ENCODE results near the gene SYNE4. TPM values are rescaled to one million over a fixed set of nuclear protein-coding genes. Genes with fewer than 3 reads are reported as not detected.
A peak's percentile ranks its signal among the peaks of the same experiment; 100 is the strongest.
"Not testable (repeated sequence)": the region's sequence is repeated elsewhere in the genome, so short reads cannot be mapped to it uniquely, and the experiment has no call there.

SYNE4 gene
- total RNA-seq, 1 donor from 2014 or later = 0.30 TPM

DNA sequence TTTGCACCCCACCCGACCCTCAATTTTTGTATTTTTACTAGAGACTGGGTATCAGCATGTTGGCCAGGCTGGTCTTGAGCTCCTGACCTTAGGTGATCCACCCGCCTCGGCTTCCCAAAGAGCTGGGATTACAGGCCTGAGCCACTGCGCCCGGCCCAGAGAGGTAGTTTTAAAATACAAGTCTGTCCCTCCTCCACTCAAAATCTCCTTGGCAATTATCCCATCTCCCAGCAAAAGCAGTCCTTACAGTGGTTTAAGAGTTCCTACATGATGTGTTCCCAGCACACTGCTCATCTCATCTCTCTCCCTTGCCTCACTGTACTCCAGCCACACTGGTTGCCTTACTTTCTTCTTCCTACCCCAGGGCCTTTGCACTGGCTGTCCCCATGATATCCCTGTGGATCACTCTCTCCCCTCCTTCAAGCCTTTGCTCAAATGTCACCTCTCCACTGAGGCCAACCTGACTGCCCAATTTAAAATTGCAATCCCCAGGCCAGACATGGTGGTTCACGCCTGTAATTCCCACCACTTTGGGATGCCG, 48.1 kb downstream of the SYNE4 start:
- no peak for DNase-seq
- no peak for ATAC-seq
- intact Hi-C loops (cut with micrococcal nuclease) = no loop called here

DNA sequence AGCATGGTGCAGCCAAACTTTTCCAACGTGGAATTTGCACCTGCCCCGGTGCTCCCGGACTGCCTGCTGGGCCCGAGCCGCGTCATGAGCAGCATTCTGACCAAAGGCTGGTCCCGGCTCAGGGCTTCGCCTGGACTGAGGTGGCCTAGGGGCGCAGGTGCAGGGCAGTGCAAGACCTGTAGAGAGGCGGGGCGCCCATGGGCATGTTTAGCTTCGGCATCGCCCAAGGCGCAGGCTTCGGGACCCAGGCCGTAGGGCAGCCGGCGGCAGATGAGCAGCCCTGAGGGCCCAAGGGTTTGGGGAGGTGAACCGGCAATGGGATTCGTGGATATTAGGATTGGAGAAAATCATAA, 48.7 kb downstream of the SYNE4 start:
- ATAC-seq (no peak), DNase-seq (no peak)
- intact Hi-C loops (cut with micrococcal nuclease) = no loop called here

DNA sequence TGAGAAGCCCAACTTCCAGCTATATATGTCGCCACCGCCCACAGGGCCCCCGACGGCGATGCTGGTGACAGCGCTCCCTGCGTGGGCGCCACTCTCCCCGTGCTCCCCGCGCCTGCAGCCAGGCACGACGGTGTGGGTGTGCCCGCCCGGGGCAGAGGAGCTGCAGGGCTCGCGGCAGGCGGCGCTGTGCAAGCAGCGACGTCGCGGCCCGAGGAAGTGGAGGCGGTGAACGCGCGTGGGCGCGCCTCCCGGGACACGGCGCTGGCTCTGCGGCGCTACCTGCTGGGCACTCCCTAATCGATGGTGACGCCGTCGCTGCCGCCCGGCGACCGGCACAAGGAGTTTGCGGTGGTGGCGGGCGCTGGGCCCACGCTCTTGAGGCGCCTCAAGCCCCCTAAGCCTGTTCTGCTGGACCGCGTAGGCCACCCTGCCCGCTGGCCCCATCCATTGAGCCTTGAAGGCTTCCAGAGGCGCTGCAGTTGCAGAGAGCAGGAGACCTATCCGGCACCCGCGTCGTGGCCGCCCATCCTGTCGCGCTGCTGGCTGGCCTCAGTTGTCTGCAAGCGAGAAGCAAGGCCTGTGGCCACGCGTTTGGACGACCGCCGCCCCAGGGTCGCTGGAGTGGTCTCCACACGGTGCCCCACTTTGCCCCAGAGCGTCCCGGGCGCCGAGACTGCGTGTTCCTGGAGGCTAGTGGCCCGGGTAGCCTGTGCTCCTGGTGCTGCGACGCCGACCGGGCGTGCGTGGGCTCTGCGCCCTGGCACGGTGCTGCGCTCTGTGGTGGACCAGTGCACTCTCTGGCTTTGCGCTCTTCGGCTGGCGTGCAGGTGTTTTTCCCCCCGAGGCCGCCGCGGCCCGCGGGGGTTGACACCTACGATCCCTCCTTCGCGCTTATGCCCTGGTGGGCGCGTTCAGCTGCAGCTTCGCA, 49.3 kb downstream of the SYNE4 start:
- intact Hi-C loops (cut with micrococcal nuclease) = no loop called here
- ATAC-seq (peak; percentile 76), DNase-seq (peak; percentile 73)

DNA sequence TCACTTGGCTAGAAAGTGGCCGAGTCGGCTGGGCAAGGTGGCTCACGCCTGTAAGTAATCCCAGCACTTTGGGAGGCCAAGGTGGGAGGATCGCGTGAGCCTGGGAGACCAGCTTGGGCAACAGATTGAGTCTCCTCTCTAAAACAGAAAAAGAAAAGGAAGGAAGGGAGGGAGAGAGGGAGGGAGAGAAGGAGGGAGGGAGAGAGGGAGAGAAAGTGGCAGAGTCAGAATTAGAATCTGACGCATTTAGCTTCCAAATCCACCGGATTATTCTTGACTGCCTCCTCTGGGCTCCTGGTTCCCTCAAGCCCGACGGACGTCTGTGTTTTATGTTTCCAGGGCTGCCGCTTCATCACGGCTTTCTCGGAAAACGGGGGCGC, 50.0 kb downstream of the SYNE4 start:
- no peak for ATAC-seq
- intact Hi-C loops (cut with micrococcal nuclease) = no loop called here

DNA sequence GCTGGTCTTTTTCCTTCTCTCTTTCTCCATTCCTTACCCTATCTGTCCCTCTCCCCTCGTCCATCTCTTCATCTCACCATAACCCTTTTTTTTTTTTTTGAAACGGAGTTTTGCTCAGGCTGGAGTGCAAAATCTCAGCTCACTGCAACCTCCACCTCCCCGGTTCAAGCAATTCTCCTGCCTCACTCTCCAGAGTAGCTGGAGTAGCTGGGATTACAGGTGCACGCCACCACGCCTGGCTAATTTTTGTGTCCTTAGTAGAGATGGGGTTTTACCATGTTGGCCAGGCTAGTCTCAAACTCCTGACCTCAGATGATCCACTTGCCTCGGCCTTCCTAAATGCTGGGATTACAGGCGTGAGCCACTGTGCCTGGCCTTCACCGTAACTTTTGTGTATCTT, 51.2 kb downstream of the SYNE4 start:
- DNase-seq; intact Hi-C loops (cut with micrococcal nuclease); ATAC-seq: not testable (repeated sequence)

More for the DNA sequence above, 50.0 kb downstream of the SYNE4 start:
- no peak for DNase-seq

DNA sequence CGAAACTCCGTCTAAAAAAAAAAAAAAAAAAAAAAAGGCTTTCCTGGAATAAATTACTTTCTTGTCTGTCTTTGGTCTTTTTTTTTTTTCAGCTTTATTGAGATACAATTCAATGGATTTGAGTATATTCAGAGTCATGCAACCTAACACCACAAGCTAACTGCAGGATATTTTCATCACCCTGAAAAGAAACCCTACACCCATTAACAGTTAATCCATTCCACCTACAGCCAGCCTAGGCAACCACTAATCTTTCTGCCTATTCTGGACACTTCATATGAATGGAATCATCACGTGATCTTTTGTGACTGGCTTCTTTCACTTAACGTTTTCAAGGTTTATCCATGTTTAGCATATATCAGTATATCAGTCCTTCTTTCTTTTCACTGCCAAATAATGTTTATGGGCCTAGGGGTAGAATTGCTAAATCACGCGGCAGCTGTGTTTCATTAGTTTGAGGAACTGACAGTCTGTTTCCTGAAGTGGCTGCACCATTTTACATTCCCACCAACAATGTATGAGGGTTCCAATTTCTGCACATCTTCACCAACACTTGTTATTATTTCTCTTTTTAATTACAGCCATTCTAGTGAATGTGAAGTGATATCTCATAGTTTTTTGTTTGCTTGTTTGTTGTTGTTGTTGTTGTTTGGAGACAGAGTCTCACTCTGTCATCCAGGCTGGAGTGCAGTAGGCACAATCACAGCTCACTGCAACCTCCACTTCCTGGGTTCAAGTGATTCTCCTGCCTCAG, 52.6 kb downstream of the SYNE4 start:
- intact Hi-C loops (cut with micrococcal nuclease) = no loop called here
- no peak for ATAC-seq
- no peak for DNase-seq

Other genes with a start within 250 kb of the SYNE4 start
- gene ARHGAP33, start 233.2 kb downstream of the SYNE4 start, total RNA-seq = 4.2 TPM
- gene PRODH2, start 196.0 kb downstream of the SYNE4 start, total RNA-seq = not detected
- not detected for gene NPHS1, start 156.3 kb downstream of the SYNE4 start, total RNA-seq
- gene KIRREL2, start 151.9 kb downstream of the SYNE4 start, total RNA-seq = 0.12 TPM
- gene APLP1, start 140.2 kb downstream of the SYNE4 start, total RNA-seq = 25.7 TPM
- gene NFKBID, start 108.3 kb downstream of the SYNE4 start, total RNA-seq = 3.8 TPM
- gene HCST, start 106.3 kb downstream of the SYNE4 start, total RNA-seq = 7.1 TPM
- 28.5 TPM for gene TYROBP, start 100.5 kb downstream of the SYNE4 start, total RNA-seq
- 7.5 TPM for gene LRFN3, start 72.4 kb downstream of the SYNE4 start, total RNA-seq
- 9.4 TPM for gene SDHAF1, start 13.6 kb downstream of the SYNE4 start, total RNA-seq
- 7.8 TPM for gene ALKBH6, start 5.4 kb upstream of the SYNE4 start, total RNA-seq
- 5.0 TPM for gene CLIP3, start 24.1 kb upstream of the SYNE4 start, total RNA-seq
- 4.0 TPM for gene THAP8, start 45.5 kb upstream of the SYNE4 start, total RNA-seq
- gene WDR62, start 46.1 kb upstream of the SYNE4 start, total RNA-seq = 28.7 TPM
- not detected for gene OVOL3, start 102.3 kb upstream of the SYNE4 start, total RNA-seq
- 157 TPM for gene POLR2I, start 106.1 kb upstream of the SYNE4 start, total RNA-seq
- gene TBCB, start 106.7 kb upstream of the SYNE4 start, total RNA-seq = 93.7 TPM
- gene CAPNS1, start 131.3 kb upstream of the SYNE4 start, total RNA-seq = 838 TPM
- 3,262 TPM for gene COX7A1, start 143.6 kb upstream of the SYNE4 start, total RNA-seq
- 4.6 TPM for gene ZNF565, start 205.9 kb upstream of the SYNE4 start, total RNA-seq
- 29.1 TPM for gene ZNF146, start 206.3 kb upstream of the SYNE4 start, total RNA-seq

Data from left ventricle myocardium superior (tissue), 1 donor.